NCI-H446 (cell line): Measurements from ENCODE around the gene TRAF5.
"Not testable (repeated sequence)": the region's sequence is repeated elsewhere in the genome, so short reads cannot be mapped to it uniquely, and the experiment has no call there.

Experiments
- DNase-seq, 2 experiments: peaks; one replicate each; lab custom pipeline; 2025; lab: John Stamatoyannopoulos, UW

The TRAF5 gene

GRCh38 chr1:211378844-211379243, 52.2 kb downstream of the TRAF5 start:
- DNase-seq = no peak

DNA sequence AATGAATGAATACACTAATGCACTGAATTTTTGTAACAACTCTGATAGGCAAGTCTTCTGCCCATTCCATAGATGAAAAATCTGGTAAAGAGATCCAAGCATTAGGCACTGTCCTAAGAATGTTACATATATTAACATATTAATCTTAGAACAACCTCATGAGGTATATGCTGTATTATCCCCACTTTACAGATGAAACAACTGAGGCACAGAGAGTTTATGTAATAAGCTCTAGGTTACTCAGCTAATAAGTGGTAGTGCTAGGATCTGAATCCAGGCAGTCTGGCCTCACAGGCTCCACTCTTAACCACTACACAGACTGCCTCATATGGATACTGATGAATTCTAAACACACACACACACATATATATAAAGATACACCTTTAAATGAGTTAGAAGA, 52.8 kb downstream of the TRAF5 start:
- no peak for DNase-seq

- DNase-seq = no peak
Measured at GRCh38 chr1:211381481-211382181, 55.0 kb downstream of the TRAF5 start.

DNA sequence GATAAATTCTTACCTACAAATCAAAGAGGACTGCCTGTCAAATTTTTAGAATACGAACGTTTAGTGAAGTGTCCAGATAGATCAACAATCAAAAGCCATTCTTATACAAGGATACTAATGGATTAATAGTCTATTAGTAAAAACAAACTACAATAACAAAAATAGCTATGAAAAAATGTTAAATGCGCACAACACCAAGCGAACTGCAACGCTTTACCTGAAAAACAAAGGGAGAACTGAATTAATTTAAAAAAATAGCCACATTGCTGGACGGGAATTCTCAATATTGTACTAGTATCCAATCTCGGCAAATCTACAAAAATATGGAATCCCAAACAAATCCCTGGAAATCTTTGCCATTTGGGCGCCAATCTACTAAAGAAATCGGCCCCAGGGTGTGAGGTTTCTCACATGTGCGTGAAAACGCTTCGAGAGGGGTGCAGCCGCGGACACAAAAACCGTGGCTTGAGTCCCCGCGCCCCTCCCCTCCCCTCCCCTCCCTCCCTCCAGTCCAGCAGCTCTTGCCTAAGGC, 55.6 kb downstream of the TRAF5 start:
- no peak for DNase-seq

DNA sequence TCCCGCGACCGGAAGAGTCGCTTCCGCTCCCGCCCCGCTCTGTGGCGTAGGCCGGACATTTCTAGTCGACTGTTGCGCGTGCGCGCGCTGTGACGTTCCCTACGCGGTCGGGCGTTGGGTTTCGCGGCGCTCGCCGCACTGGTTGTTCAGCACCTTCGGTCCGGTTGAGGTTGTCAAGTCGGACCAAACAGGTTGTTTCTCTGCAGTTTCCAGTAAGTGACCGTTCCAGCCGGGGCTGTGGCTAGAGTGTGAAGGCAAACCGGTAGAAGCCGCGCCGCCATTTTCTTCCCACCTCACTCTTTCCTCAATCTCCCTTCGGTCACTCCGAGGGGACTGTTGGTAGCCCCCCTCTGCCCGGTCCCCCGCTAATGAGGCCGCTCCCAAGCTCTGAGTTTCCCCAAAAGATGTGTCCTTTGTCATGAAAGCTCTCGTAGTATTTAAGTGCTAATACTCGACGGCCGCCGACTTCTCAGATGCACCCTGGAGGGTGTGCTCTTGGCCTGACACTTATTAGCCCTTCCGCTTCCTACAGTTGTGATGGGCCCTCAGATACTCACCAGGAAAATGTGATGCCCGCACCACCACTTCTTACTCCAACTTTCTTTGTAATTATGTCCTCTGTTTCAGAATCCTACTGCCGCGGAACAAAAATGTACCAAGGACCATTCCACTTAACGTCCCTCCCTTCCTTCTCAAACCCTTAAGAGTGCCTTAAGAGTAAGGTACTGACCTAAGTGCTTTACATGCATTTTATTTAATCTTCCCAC, 56.3 kb downstream of the TRAF5 start:
- DNase-seq = peak; percentile 87 to 98

- no peak for DNase-seq
Measured at GRCh38 chr1:211384524-211384923, 57.9 kb downstream of the TRAF5 start.

DNA sequence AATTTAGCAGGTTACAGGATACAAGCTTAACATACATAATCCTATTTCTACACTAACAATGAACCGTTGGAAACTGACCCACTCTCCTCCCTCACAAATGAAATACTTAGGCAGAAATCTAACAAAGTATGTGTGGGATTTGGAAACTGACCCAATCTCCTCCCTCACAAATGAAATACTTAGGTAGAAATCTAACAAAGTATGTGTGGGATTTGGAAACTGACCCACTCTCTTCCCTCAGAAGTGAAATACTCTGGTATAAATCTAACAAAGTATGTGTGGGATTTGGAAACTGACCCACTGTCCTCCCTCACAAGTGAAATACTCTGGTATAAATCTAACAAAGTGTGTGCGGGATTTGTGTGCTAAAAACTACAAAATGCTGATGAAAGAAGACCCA, 60.3 kb downstream of the TRAF5 start:
- no peak for DNase-seq

- not testable (repeated sequence) for DNase-seq
Measured at GRCh38 chr1:211390829-211391228, 64.2 kb downstream of the TRAF5 start.

GRCh38 chr1:211393203-211393602, 66.6 kb downstream of the TRAF5 start:
- no peak for DNase-seq

- not testable (repeated sequence) for DNase-seq
Measured at GRCh38 chr1:211398266-211398930, 71.8 kb downstream of the TRAF5 start.

GRCh38 chr1:211399851-211400393, 73.3 kb downstream of the TRAF5 start:
- not testable (repeated sequence) for DNase-seq

DNA sequence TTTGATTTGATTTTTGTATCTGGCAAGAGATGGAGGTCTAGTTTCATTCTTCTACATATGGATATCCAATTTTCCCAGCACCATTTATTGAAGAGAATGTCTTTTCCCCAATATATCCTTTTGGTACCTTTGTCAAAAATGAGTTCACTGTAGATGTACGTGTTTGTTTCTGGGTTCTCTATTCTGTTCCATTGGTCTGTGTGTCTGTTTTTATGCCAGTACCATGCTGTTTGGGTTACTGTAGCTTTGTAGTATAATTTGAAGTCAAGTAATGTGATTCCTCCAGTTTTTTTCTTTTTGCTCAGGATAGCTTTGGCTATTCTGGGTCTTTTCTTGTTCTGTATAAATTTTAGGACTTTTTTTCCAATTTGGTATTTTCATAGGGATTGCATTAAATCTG, 75.1 kb downstream of the TRAF5 start:
- not testable (repeated sequence) for DNase-seq

- not testable (repeated sequence) for DNase-seq
Measured at GRCh38 chr1:211406086-211406485, 79.5 kb downstream of the TRAF5 start.

DNA sequence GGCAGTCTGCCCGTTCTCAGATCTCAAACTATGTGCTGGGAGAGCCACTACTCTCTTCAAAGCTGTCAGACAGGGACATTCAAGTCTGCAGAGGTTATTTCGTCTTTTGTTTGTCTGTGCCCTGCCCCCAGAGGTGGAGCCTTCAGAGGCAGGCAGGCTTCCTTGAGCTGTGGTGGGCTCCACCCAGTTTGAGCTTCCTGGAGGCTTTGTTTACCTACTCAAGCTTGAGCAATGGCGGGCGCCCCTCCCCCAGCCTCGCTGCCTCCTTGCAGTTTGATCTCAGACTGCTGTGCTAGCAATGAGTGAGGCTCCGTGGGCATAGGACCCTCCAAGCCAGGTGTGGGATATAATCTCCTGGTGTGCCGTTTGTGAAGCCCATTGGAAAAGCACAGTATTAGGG, 81.1 kb downstream of the TRAF5 start:
- DNase-seq = not testable (repeated sequence)

GRCh38 chr1:211411639-211412038, 85.0 kb downstream of the TRAF5 start:
- no peak for DNase-seq

DNA sequence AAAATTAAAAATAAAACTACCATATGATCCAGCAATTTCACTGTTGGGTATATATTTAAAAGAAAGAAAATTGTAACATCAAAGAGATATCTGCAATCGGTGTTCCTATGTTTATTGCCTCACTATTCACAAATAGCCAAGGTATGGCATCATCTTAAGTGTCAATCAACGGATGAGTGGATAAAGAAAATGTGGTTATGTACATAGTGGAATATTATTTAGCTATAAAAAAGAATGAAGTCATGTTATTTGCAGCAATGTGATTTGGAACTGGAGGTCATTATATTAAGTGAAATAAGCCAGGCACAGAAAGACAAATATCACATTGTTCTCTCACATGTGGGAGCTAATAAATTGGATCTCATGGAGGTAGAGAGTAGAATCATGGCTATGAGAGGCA, 89.1 kb downstream of the TRAF5 start:
- no peak for DNase-seq

- not testable (repeated sequence) for DNase-seq
Measured at GRCh38 chr1:211416246-211416627, 89.6 kb downstream of the TRAF5 start.

- not testable (repeated sequence) for DNase-seq
Measured at GRCh38 chr1:211416628-211417323, 90.1 kb downstream of the TRAF5 start.

DNA sequence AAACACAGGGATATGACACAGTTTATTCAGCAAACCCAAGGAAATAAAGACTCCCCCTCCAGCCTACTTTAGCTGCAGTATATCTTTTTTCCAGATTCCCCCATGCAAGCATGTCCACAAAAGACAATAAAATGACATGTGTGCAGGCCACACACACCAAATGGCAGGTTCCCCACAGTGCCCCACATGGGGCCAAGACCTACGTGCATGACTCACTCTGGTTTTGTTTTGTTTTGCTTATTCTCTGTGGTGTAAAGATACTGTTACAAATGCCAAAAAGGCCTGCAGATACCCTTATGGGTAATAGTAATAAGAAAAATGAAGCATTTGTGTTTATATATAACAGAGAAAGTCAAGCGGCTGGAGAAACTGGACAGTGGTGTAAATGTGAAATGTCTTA, 93.8 kb downstream of the TRAF5 start:
- peak in 1 of 2 experiments; percentile 12 for DNase-seq

- no peak for DNase-seq
Measured at GRCh38 chr1:211420845-211421454, 94.3 kb downstream of the TRAF5 start.

DNA sequence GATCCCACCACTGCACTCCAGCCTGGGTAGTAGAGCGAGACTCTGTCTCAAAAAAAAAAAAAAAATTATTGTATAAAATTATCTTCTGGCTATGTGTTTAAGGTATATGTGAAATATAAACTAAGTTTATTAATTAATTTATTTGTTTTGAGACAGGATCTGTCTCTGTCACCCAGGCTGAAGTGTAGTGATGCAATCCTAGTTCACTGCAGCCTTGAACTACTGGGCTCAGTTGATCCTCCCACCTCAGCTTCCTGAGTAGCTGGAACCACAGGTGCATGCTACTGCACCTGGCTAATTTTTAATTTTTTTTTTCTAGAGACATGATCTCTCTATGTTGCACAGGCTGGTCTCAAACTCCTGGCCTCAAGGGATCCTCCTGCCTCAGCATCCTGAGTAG, 97.4 kb downstream of the TRAF5 start:
- no peak for DNase-seq
